GM10266 (cell line): ENCODE measurements around the gene ZNF688.
A peak's percentile ranks its signal among the peaks of the same experiment; 100 is the strongest.

Experiments used
- DNase-seq: peaks from one replicate; pipeline ENCODE4 v3.0.0; 2012; ENCODE audit errors: extremely low spot score
- TF ChIP-seq, protein P1 (sequence below): IDR thresholded peaks from 2 replicates; pipeline ENCODE4 v1.5.1; 2012; ENCODE audit warnings: mild to moderate bottlenecking, low read depth; ENCODE audit not compliant: control insufficient read depth, insufficient read depth; ENCODE audit errors: missing control alignments

ZNF688 gene

DNA sequence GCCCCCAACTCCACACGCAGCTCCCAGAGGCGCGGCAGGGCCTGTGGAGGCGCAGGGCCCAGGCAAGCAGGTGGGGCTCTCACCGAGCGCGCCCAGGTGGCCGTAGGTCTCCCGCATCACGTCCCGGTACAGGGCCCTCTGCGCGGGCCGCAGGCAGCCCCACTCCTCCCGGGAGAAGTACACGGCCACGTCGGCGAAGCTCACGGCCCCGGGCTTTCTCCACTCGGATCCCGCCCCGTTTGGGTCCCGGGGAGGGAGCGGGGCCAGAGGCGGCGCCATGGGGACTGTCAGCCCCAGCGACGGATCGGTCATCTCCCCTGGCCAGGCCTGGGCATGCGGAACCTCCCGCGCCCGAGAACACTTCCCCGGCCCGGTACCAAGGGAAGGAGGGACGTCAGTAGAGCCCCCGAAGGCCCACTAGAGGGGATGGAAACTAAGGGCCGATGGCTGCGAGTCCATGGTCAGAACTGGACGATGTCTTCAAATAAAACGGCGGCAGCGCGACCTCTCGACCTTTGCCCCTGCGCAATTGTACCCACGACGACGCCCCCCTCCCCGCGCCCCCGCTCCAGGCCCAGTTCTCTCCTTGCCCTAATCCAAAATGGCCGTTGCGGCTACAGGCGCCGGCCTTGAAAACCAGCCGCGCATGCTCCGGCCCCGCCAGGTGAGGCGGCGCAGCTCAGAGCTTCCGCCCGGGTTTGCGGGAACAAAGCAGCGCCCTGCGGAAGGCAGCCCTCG is 37.0 kb downstream of the ZNF688 start, which contains the start of gene ZNF747:
Gene ZNF747 (minus strand): TSS at position 491 of the 738 bp plus-strand sequence. CDS start 179 bp downstream, at position 312.
- peak; percentile 93 for DNase-seq
- TF ChIP-seq, protein P1, sequence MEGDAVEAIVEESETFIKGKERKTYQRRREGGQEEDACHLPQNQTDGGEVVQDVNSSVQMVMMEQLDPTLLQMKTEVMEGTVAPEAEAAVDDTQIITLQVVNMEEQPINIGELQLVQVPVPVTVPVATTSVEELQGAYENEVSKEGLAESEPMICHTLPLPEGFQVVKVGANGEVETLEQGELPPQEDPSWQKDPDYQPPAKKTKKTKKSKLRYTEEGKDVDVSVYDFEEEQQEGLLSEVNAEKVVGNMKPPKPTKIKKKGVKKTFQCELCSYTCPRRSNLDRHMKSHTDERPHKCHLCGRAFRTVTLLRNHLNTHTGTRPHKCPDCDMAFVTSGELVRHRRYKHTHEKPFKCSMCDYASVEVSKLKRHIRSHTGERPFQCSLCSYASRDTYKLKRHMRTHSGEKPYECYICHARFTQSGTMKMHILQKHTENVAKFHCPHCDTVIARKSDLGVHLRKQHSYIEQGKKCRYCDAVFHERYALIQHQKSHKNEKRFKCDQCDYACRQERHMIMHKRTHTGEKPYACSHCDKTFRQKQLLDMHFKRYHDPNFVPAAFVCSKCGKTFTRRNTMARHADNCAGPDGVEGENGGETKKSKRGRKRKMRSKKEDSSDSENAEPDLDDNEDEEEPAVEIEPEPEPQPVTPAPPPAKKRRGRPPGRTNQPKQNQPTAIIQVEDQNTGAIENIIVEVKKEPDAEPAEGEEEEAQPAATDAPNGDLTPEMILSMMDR: no peak

DNA sequence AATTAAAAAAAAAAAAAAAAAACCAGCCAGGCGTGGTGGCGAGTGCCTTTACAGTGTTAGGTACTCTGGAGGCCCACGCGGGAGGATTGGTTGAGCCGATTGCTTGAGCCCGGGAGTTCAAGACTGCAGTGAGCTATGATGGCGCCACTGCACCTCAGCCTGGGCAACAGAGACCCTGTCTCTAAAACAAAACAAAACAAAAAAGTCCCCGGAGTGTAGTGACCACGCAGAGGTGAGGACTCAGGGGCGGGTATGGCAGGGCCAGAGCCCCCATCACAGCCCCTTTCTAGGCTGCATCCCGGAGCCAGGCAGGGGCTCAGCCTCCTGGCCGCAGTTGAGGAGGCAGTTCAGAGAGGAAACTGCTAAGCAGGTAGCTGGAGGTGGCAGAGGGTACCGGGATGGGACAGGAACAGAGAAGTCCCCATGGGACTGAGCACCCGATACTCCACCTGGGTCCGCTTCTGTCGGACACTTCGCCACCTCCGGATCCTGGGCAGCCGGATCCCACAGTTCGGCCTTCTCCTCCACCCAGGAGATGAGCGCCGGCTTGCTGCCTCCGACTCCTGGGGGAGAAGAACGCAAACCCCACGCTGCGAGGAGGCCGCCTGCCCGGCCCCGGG is 37.7 kb downstream of the ZNF688 start:
- TF ChIP-seq, protein P1: no peak

DNA sequence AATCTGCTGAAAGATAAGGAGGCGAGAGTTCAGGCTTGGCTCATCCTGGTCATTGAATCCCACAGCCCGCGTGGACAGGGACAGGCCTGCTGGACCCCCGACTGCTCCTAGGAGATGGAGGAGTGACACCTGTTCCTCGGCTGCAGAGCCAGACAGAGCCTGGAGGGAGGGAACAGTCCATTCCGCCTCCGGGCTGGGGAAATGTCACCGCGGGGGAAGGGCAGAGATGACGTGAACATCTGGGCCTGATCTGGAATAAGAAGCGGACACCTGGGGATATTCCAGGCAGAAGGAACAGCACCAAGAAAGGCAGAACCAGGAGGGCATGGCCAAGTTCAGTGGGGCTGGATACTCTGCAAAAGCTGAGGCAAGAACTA is 38.4 kb downstream of the ZNF688 start:
- TF ChIP-seq, protein P1: no peak

More for the DNA sequence above, 37.7 kb downstream of the ZNF688 start:
- no peak for DNase-seq

DNA sequence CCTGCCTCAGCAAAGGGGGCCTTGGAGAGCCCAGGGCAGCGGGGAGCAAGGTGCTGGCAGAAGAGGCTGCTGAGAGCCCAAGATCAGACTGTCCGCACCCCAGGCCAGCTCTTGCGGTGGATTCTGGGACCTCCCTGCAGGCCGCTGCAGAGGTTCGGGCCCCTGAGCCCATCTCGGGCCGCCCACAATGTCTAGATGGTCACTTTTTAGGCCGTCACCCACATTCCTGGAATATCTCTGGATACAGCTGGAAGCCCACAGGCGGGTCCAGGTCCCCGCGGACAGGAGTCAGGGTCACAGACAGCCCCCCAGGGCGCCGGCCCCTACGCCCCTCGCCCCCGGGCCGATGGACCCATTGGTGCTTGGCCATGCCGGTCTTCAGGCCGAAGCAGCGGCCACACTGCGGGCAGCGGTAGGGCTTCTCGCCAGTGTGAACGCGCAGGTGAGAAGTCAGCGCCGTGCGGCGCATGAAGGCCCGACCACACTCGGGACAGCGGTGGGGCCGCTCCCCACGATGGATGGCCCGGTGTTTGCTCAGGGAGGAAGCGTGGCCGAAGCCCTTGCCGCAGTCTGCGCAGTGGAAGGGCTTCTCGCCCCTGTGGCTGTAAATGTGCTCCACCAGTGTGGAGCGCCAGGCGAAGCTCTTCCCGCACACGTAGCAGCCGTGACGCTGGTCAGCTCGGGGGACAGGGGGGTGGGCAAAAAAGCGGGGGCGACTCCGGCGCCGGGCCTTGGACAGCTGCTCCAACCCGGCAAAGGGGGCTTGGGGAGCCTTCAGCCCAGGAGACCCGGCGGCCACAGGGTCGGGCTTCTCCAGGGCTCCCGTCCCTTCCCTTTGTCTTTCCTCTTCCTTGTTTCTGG is 39.0 kb downstream of the ZNF688 start:
- TF ChIP-seq, protein P1: no peak
- DNase-seq: no peak

More for the DNA sequence above, 38.4 kb downstream of the ZNF688 start:
- no peak for DNase-seq

DNA sequence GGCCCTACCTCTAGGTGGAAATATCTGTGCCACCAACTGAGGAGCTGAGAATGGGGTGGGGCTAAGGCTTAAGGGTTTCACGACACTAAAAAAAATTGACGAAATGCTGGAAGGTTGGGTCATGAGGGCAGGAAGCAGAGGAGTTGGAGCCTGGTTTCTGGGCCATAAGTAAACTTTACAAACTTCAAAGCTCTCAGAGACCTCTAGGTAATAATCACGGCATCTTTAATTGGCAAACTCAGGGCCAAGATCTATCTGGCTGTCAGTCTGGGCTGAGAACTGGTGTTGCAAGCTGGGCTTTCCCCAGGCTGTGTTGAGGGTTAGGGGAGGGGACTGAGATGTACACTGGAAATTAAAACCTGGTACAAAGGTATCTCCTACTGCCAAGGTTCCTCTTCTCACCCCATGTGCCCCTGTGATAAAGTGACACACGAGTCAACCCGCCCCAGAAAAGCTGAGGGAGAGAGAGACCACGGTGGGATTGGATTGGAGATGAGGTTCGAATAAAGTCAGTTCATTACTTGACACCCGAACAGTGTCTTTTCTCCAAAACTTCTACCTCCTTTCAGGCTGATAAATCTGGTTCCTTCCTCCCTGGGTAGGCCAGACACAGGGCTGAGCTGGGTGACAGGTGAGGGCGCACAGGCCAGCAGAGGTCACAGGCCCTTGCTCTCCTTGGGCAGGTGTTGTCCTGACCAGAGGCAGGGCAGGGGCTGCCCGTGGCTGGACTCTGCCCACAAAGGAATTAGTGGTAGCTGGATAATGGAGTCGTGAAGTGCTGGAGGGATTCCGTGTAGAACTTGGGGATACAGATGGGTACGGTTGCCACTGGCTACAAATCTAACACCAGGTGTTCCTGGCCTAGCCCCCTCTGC is 41.1 kb downstream of the ZNF688 start:
- no peak for DNase-seq
- TF ChIP-seq, protein P1: no peak

DNA sequence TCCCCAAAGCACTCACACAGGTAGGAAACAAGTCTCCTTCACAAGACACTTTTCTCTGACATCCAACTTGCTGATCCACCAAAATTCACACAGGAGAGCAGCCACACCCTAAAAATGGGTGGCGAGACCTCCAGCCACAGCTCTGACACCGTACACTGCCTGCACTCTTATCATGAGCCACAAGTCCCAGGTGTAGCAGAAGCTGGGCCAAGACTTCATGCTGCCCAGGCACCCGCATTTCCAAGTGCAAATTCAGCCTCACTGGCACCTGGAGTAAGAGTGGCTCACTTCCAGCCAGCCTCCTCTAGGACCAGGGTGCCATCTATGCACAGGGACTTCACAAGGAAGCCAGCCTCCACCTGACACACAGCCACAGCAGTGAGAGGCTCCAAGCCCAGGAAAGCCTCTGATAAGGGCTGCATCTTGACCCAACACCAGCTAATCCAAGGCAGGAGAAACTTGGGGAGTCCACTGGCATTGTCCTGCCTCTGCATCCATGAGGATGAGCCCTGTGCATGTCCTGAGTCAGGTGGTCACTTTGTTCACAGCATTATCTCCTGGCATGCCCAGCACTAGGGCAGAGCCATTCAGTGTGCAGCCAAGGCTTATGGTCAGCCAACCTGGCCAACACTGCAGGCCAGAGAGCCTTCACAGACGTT is 42.6 kb downstream of the ZNF688 start:
- TF ChIP-seq, protein P1: no peak
- DNase-seq: no peak
